ENCODE results near the gene EMX1. TPM values are rescaled to one million over a fixed set of nuclear protein-coding genes. Genes with fewer than 3 reads are reported as not detected.

The EMX1 gene
- total RNA-seq, 4 donors from 2014 or later = not detected

DNA sequence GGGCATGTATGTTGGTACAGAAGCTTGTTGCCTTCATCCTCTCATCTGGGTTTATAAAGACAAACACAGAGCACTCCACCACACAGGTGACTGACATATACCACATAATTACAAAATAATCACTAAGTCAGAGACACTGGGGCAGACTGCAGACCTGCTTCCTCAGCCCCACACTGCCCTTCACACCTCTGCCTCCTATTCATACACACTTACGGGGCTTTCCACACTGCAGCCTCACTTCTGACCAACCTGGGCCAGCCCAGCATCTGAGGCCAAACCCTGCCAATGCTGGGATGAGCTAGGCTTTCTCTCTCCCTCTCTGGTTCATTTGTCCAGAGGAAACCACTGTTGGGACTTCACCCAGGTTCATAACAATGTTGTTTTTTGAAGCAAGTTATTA, 4.5 kb downstream of the EMX1 start:
- Histone ChIP-seq H3K36me3 (no peaks in the 10 kb centered on the region), H3K4me1 (peaks cover 49 to 65% (median 54%) of the 10 kb centered on the region in 4 donors), H3K27me3 (peaks cover 25 to 100% (median 93%) of the 10 kb centered on the region in 4 donors), H3K9me3 (no peaks in the 10 kb centered on the region), H3K4me3 (no peak overlapping the region), H3K27ac (replicated peaks in 1 of 4) (no peak overlapping the region)
- intact Hi-C loops (cut with DNase I) = no loop called here
- no peak for TF ChIP-seq POLR2A (IDR thresholded peaks at IDR 0.05; ENCODE audit: low read depth)
- no peak for TF ChIP-seq EP300 (IDR thresholded peaks at IDR 0.05)
- TF ChIP-seq, protein P1, sequence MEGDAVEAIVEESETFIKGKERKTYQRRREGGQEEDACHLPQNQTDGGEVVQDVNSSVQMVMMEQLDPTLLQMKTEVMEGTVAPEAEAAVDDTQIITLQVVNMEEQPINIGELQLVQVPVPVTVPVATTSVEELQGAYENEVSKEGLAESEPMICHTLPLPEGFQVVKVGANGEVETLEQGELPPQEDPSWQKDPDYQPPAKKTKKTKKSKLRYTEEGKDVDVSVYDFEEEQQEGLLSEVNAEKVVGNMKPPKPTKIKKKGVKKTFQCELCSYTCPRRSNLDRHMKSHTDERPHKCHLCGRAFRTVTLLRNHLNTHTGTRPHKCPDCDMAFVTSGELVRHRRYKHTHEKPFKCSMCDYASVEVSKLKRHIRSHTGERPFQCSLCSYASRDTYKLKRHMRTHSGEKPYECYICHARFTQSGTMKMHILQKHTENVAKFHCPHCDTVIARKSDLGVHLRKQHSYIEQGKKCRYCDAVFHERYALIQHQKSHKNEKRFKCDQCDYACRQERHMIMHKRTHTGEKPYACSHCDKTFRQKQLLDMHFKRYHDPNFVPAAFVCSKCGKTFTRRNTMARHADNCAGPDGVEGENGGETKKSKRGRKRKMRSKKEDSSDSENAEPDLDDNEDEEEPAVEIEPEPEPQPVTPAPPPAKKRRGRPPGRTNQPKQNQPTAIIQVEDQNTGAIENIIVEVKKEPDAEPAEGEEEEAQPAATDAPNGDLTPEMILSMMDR (IDR thresholded peaks at IDR 0.05) = no peak
- no peak for TF ChIP-seq POLR2AphosphoS5 (IDR thresholded peaks at IDR 0.05)
- WGBS = 92% methylated on average over 1 of the region's 1 CpG
- DNase-seq (ENCODE audit: extremely low spot score) = no peak

DNA sequence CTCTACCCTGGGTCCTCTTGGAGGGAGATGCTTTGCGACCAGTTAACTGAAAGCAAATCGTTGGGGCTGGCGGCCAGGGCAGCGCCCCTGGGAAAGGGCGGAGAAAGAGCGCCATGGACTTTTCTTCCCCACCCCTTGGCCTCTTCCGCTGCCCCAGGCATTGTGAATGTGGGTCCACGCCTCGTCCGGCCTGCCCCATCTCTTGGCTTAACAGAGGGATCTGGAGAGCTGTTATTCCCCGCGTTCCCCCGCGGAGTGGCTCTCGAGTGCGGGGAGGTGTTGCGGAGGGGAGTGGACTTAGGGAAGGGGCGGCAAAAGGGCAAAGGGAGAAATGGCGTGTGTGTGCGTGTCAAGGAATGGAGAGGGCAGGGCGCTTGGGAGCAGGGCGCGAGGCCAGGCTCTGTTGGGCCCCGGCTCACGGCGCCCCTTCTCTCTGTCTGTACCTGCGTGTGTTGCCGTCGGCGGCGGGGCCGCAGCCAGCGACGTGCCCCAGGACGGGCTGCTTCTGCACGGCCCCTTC, 6.6 kb downstream of the EMX1 start:
- Histone ChIP-seq H3K27ac (replicated peaks in 1 of 4) (no peak overlapping the region), H3K4me1 (peaks cover 32 to 45% (median 33%) of the 10 kb centered on the region in 4 donors), H3K4me3 (peak overlapping the region in 2 of 4 donors; percentile 17 to 21), H3K36me3 (no peaks in the 10 kb centered on the region), H3K27me3 (peaks cover 18 to 100% (median 85%) of the 10 kb centered on the region in 4 donors), H3K9me3 (no peaks in the 10 kb centered on the region)
- WGBS = 23% methylated on average over 8 of the region's 36 CpGs
- DNase-seq (ENCODE audit: extremely low spot score) = no peak
- TF ChIP-seq EP300 (IDR thresholded peaks at IDR 0.05) = no peak
- no peak for TF ChIP-seq POLR2A (IDR thresholded peaks at IDR 0.05; ENCODE audit: low read depth)
- TF ChIP-seq, protein P1 (IDR thresholded peaks at IDR 0.05) = no peak
- no peak for TF ChIP-seq POLR2AphosphoS5 (IDR thresholded peaks at IDR 0.05)
- intact Hi-C loops (cut with DNase I) = no loop called here

DNA sequence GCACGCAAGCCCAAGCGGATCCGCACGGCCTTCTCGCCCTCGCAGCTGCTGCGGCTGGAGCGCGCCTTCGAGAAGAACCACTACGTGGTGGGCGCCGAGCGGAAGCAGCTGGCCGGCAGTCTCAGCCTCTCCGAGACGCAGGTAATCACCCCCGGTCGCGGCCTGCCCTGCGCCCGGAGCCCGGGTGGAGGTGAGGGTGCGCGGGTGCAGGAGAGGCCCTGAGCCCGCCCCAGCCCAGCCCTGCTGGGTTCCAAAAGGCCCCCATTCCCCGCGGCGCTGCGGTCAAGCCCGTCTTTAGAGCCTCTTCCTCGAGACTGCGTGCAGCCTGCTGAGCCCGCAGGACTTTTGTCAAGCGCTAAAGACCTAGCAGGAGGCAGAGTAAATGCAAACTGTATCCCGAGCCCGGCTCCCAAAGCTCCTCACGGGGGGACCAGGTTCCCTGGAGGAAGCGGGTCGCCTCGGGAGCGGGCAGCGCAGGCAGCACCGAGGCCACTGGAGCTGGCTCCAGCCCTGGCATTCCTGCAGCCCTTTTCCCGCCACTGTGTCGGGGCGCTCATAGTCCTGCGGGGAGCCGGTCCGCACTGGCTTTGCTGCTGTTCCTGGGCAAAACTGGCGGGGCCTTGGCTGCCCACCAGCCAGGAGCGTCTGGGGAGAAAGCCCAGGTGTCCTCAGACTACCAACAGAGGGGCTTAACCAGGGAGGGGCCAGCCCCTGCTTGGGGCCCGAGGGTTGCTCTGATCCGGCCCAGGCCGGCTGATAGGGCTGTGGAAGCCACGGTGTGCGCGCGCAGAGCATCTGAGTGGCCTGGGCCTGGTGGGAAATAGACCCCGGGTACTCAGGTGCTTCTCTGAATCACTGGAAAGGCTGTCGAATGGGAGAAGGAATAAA, 7.3 kb downstream of the EMX1 start:
- peaks cover 29 to 40% (median 32%) of the 10 kb centered on the region in 4 donors for H3K4me1 ChIP-seq
- peak overlapping the region in 2 of 4 donors; percentile 17 to 21 for H3K4me3 ChIP-seq
- no peak overlapping the region for H3K27ac ChIP-seq (replicated peaks in 1 of 4)
- no peak for TF ChIP-seq EP300 (IDR thresholded peaks at IDR 0.05)
- TF ChIP-seq POLR2A (IDR thresholded peaks at IDR 0.05; ENCODE audit: low read depth) = no peak
- TF ChIP-seq POLR2AphosphoS5 (IDR thresholded peaks at IDR 0.05) = no peak
- TF ChIP-seq, protein P1 (IDR thresholded peaks at IDR 0.05) = no peak
- peaks cover 18 to 100% (median 83%) of the 10 kb centered on the region in 4 donors for H3K27me3 ChIP-seq
- 6% methylated on average over 18 of the region's 61 CpGs for WGBS
- intact Hi-C loops (cut with DNase I) = no loop called here
- DNase-seq (ENCODE audit: extremely low spot score) = no peak
- H3K36me3 ChIP-seq = no peaks in the 10 kb centered on the region
- H3K9me3 ChIP-seq = no peaks in the 10 kb centered on the region

DNA sequence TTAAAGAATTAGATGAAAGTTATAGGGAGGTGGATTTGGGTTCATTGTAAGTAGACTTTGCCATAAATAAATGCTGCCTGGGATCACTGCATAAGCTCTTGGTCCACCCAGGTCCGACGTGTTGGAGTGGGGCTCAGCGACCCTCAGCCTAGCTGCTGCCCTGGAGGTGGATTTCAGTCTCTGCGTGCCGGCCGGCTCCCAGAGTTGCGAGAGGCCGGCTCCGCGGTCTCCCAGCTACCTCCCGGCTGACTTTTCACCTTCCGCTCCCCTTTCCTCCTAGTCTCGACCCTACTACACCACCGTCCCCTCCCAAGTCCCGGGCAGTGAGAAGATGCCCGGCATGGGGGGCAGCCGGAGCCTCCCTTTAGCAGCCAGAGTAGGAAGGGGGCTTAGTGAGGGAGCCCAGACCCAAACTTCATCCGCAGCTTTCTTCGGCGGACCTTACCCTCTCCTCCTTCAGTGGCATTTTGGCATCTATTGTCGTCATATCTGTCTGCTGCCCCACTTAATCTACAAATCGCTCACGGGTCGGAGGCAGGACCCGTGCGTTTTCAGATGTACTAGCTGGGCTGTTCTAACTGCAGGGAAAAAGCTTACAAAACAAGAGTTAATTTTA, 8.1 kb downstream of the EMX1 start:
- TF ChIP-seq POLR2A (IDR thresholded peaks at IDR 0.05; ENCODE audit: low read depth) (no peak), EP300 (IDR thresholded peaks at IDR 0.05) (no peak)
- TF ChIP-seq, protein P1 (IDR thresholded peaks at IDR 0.05) = no peak
- peaks cover 10 to 99% (median 74%) of the 10 kb centered on the region in 4 donors for H3K27me3 ChIP-seq
- 12% methylated on average over 25 of the region's 26 CpGs for WGBS

More for the DNA sequence above, 8.1 kb downstream of the EMX1 start:
- H3K4me3 ChIP-seq = no peak overlapping the region
- no peak overlapping the region for H3K27ac ChIP-seq (replicated peaks in 1 of 4)
- peaks cover 20 to 31% (median 23%) of the 10 kb centered on the region in 4 donors for H3K4me1 ChIP-seq
- no peaks in the 10 kb centered on the region for H3K9me3 ChIP-seq
- intact Hi-C loops (cut with DNase I) = no loop called here
- no peak for DNase-seq (ENCODE audit: extremely low spot score)
- H3K36me3 ChIP-seq = no peaks in the 10 kb centered on the region

All from esophagus muscularis mucosa (tissue), 4 donors.